CD8-positive, alpha-beta memory T cell (primary cell): ENCODE measurements around the gene CDK4. TPM values are rescaled to one million over a fixed set of nuclear protein-coding genes. Genes with fewer than 3 reads are reported as not detected.

ENCODE experiments used
- CTCF ChIA-PET: fragments of 350-600 bp; sonication (Branson Sonifier 250); formaldehyde crosslinking; loops from one replicate; lab custom pipeline; 2021; ENCODE audit warnings: antibody characterized with exemption; lab: Charles Lee
- POLR2A ChIA-PET: fragments of 350-600 bp; sonication (Branson Sonifier 250); formaldehyde crosslinking; loops from one replicate; lab custom pipeline; 2021; ENCODE audit warnings: antibody characterized with exemption; lab: Charles Lee
- DNase-seq, 5 donors: peaks; one replicate each; pipeline versions ENCODE4 v3.0.0 to v3.0.0-alpha.2; 2020 to 2022; ENCODE audit warnings: mixed read lengths in 1 of 5
- H3K27ac ChIP-seq: one replicate; pipeline ENCODE4 v1.7.0; 2013; ENCODE audit warnings: low read depth, mild to moderate bottlenecking, low read length, moderate library complexity
- H3K27me3 ChIP-seq: 2 replicates; pipeline ENCODE4 v1.7.0; 2013; ENCODE audit warnings: low read length, mild to moderate bottlenecking; ENCODE audit not compliant: insufficient read depth, poor library complexity, severe bottlenecking
- H3K36me3 ChIP-seq: 2 replicates; pipeline ENCODE4 v1.7.0; 2013; ENCODE audit warnings: mild to moderate bottlenecking, low read length, moderate library complexity; ENCODE audit not compliant: insufficient read depth
- H3K4me1 ChIP-seq: 2 replicates; pipeline ENCODE4 v1.7.0; 2013; ENCODE audit warnings: mild to moderate bottlenecking, low read length, moderate library complexity; ENCODE audit not compliant: insufficient read depth
- H3K4me3 ChIP-seq: 2 replicates; pipeline ENCODE4 v1.7.0; 2013; ENCODE audit warnings: mild to moderate bottlenecking, low read length
- H3K9me3 ChIP-seq: 2 replicates; pipeline ENCODE4 v1.7.0; 2013; ENCODE audit warnings: mild to moderate bottlenecking, low read length
- H3K27ac Mint-ChIP-seq, 8 donors: one replicate each; pipeline ENCODE4 v1.8.0; 2020 to 2021; ENCODE audit warnings: mixed read lengths in 8 of 8, mild to moderate bottlenecking in 6 of 8, inconsistent platforms in 3 of 8, moderate library complexity in 3 of 8
- H3K27me3 Mint-ChIP-seq, 2 donors: one replicate each; pipeline ENCODE4 v1.8.0; 2020 to 2021; ENCODE audit warnings: mixed read lengths in 2 of 2, mild to moderate bottlenecking in 1 of 2, moderate library complexity in 1 of 2
- H3K36me3 Mint-ChIP-seq, 3 donors: one replicate each; pipeline ENCODE4 v1.8.0; 2020 to 2021; ENCODE audit warnings: mixed read lengths in 3 of 3, inconsistent platforms in 1 of 3, mild to moderate bottlenecking in 1 of 3
- H3K4me1 Mint-ChIP-seq, 3 donors: one replicate each; pipeline ENCODE4 v1.8.0; 2020 to 2021; ENCODE audit warnings: mixed read lengths in 3 of 3, inconsistent platforms in 1 of 3, mild to moderate bottlenecking in 1 of 3
- H3K4me3 Mint-ChIP-seq, 7 donors: one replicate each; pipeline ENCODE4 v1.8.0; 2020 to 2021; ENCODE audit warnings: mixed read lengths in 7 of 7, mild to moderate bottlenecking in 6 of 7, moderate library complexity in 4 of 7, inconsistent platforms in 2 of 7
- H3K9me3 Mint-ChIP-seq, 5 donors: one replicate each; pipeline ENCODE4 v1.8.0; 2020 to 2022; ENCODE audit warnings: mixed read lengths in 5 of 5, mild to moderate bottlenecking in 3 of 5, moderate library complexity in 2 of 5, inconsistent platforms in 1 of 5
- polyA plus RNA-seq: library from polyadenylated mRNA; unstranded; fragments of 300-500 nt; fragmentation: Illumina TruSeq; gene quantifications from one replicate; pipeline ENCODE4 v1.2.3, GENCODE V29; 2021
- total RNA-seq, 2 experiments: library from RNA; stranded (reverse); gene quantifications; one replicate each; pipeline ENCODE4 v1.2.3, GENCODE V29; 2021

The CDK4 gene
- total and polyA plus RNA-seq, 3 experiments from 2014 or later: 76.0 to 304 (median 268) TPM

GRCh38 chr12:57766464-57767304 lies 14.6 kb upstream of the CDK4 start, which contains the start of gene CYP27B1:
Gene CYP27B1, minus strand, starts transcription at chr12:57767078. Its CDS starts 37 bp downstream, at chr12:57767041.
- Histone ChIP-seq H3K9me3 (no peaks in the 10 kb centered on the region), H3K4me3 (peak within 1 kb of the TSS; percentile 70), H3K27me3 (peaks cover 18% of the 10 kb centered on the region), H3K27ac (no peak within 1 kb of the TSS), H3K4me1 (peaks cover 29% of the 10 kb centered on the region), H3K36me3 (no peaks in the 10 kb centered on the region)
- H3K27me3 Mint-ChIP-seq: peaks cover 30 to 33% of the 10 kb centered on the region in 2 donors
- H3K36me3 Mint-ChIP-seq: peaks cover 0 to 12% (median 10%) of the 10 kb centered on the region in 3 donors
- peak within 1 kb of the TSS in 3 of 8 donors; percentile 13 to 86 (median 44) for H3K27ac Mint-ChIP-seq
- H3K4me1 Mint-ChIP-seq: peaks cover 30 to 39% (median 32%) of the 10 kb centered on the region in 3 donors
- no peak for DNase-seq
- peaks cover 0 to 6% (median 0%) of the 10 kb centered on the region in 5 donors for H3K9me3 Mint-ChIP-seq
- ChIA-PET POLR2A (interaction anchor here (0.5 to 1.8 kb wide), 2 partner anchors 12 to 50 kb away, joined by 11 to 12 read pairs; partner anchors contain the start of gene MARCHF9), CTCF (interaction anchor here (2.4 to 4.8 kb wide), 3 partner anchors 11 to 15 kb away, joined by 8 to 37 read pairs (median 10); partner anchors contain the start of gene MARCHF9)
- H3K4me3 Mint-ChIP-seq: peak within 1 kb of the TSS; percentile 83 to 90 (median 85)

GRCh38 chr12:57765698-57766463 lies 13.8 kb upstream of the CDK4 start:
- Histone ChIP-seq H3K27me3 (peaks cover 18% of the 10 kb centered on the region), H3K9me3 (no peaks in the 10 kb centered on the region), H3K36me3 (peaks cover under 1% of the 10 kb centered on the region), H3K27ac (no peak overlapping the region), H3K4me1 (peaks cover 24% of the 10 kb centered on the region), H3K4me3 (peak overlapping the region; percentile 70)
- no peak for DNase-seq
- peaks cover 30 to 33% of the 10 kb centered on the region in 2 donors for H3K27me3 Mint-ChIP-seq
- H3K36me3 Mint-ChIP-seq: peaks cover 0 to 14% (median 10%) of the 10 kb centered on the region in 3 donors
- H3K9me3 Mint-ChIP-seq: peaks cover 0 to 6% (median 0%) of the 10 kb centered on the region in 5 donors
- CTCF ChIA-PET: interaction anchor here (1.3 to 4.8 kb wide), 4 partner anchors 10 to 138 kb away, joined by 5 to 37 read pairs (median 9); partner anchors contain the start of gene MARCHF9
- peak overlapping the region in 4 of 8 donors; percentile 13 to 86 (median 57) for H3K27ac Mint-ChIP-seq
- POLR2A ChIA-PET: interaction anchor here (0.5 to 1.8 kb wide), 2 partner anchors 11 to 50 kb away, joined by 11 to 12 read pairs; partner anchors contain the start of gene MARCHF9
- peaks cover 24 to 31% (median 24%) of the 10 kb centered on the region in 3 donors for H3K4me1 Mint-ChIP-seq
- H3K4me3 Mint-ChIP-seq: peak overlapping the region; percentile 83 to 90 (median 85)

- Histone ChIP-seq H3K27me3 (peaks cover 18% of the 10 kb centered on the region), H3K9me3 (no peaks in the 10 kb centered on the region), H3K4me1 (peaks cover 24% of the 10 kb centered on the region), H3K4me3 (peak overlapping the region; percentile 70), H3K27ac (no peak overlapping the region), H3K36me3 (peaks cover 4% of the 10 kb centered on the region)
- ChIA-PET POLR2A (no interaction called here), CTCF (interaction anchor here (0.8 to 4.8 kb wide), 9 partner anchors 9 to 139 kb away, joined by 3 to 37 read pairs (median 4); partner anchors contain the start of genes MARCHF9 and TSFM)
- H3K36me3 Mint-ChIP-seq: peaks cover 0 to 15% (median 10%) of the 10 kb centered on the region in 3 donors
- peak overlapping the region; percentile 83 to 90 (median 85) for H3K4me3 Mint-ChIP-seq
- H3K27me3 Mint-ChIP-seq: peaks cover 30 to 33% of the 10 kb centered on the region in 2 donors
- H3K27ac Mint-ChIP-seq: peak overlapping the region in 4 of 8 donors; percentile 29 to 95 (median 82)
- peaks cover 0 to 6% (median 0%) of the 10 kb centered on the region in 5 donors for H3K9me3 Mint-ChIP-seq
- H3K4me1 Mint-ChIP-seq: peaks cover 19 to 30% (median 21%) of the 10 kb centered on the region in 3 donors
- peak in 4 of 5 donors; percentile 32 to 67 (median 41) for DNase-seq
These were observed 13.0 kb upstream of the CDK4 start for GRCh38 chr12:57765003-57765697.

GRCh38 chr12:57764662-57765002 lies 12.5 kb upstream of the CDK4 start:
- ChIA-PET CTCF (interaction anchor here (0.8 to 4.8 kb wide), 9 partner anchors 8 to 140 kb away, joined by 3 to 37 read pairs (median 4); partner anchors contain the start of genes MARCHF9 and TSFM), POLR2A (no interaction called here)
- H3K9me3 ChIP-seq: no peaks in the 10 kb centered on the region
- H3K4me1 ChIP-seq: peaks cover 24% of the 10 kb centered on the region
- peak overlapping the region; percentile 70 for H3K4me3 ChIP-seq
- Mint-ChIP-seq H3K27ac (peak overlapping the region in 1 of 8 donors; percentile 3), H3K4me3 (peak overlapping the region; percentile 83 to 90 (median 85)), H3K4me1 (peaks cover 24 to 36% (median 26%) of the 10 kb centered on the region in 3 donors), H3K36me3 (peaks cover under 1 to 16% (median 6%) of the 10 kb centered on the region in 3 donors), H3K27me3 (peaks cover 30 to 33% of the 10 kb centered on the region in 2 donors), H3K9me3 (peaks cover 0 to 6% (median 0%) of the 10 kb centered on the region in 5 donors)
- DNase-seq: no peak
- H3K27me3 ChIP-seq: peaks cover 18% of the 10 kb centered on the region
- no peak overlapping the region for H3K27ac ChIP-seq
- H3K36me3 ChIP-seq: peaks cover 4% of the 10 kb centered on the region

- POLR2A ChIA-PET: no interaction called here
These were observed 12.0 kb upstream of the CDK4 start for GRCh38 chr12:57763881-57764661.

GRCh38 chr12:57762463-57762862 lies 10.4 kb upstream of the CDK4 start:
- ChIA-PET POLR2A (no interaction called here), CTCF (interaction anchor here (0.8 to 1.2 kb wide), 2 partner anchors 10 to 19 kb away, joined by 3 read pairs; partner anchors contain the start of genes EEF1AKMT3 and METTL1)
- peak overlapping the region in 2 of 7 donors; percentile 8 to 42 for H3K4me3 Mint-ChIP-seq
- Histone ChIP-seq H3K27ac (no peak overlapping the region), H3K36me3 (peaks cover 15% of the 10 kb centered on the region), H3K9me3 (no peaks in the 10 kb centered on the region), H3K4me3 (no peak overlapping the region), H3K27me3 (peaks cover 18% of the 10 kb centered on the region), H3K4me1 (peaks cover 24% of the 10 kb centered on the region)
- peaks cover 1 to 26% (median 4%) of the 10 kb centered on the region in 3 donors for H3K36me3 Mint-ChIP-seq
- H3K9me3 Mint-ChIP-seq: peaks cover 0 to 6% (median 0%) of the 10 kb centered on the region in 5 donors
- DNase-seq: no peak
- H3K4me1 Mint-ChIP-seq: peaks cover 30 to 46% (median 33%) of the 10 kb centered on the region in 3 donors
- H3K27ac Mint-ChIP-seq: no peak overlapping the region
- peaks cover 29 to 33% of the 10 kb centered on the region in 2 donors for H3K27me3 Mint-ChIP-seq

More at GRCh38 chr12:57763881-57764661, 12.0 kb upstream of the CDK4 start:
- no peak for DNase-seq
- Mint-ChIP-seq H3K4me1 (peaks cover 29 to 41% (median 31%) of the 10 kb centered on the region in 3 donors), H3K27me3 (peaks cover 30 to 33% of the 10 kb centered on the region in 2 donors), H3K27ac (peak overlapping the region in 4 of 8 donors; percentile 18 to 77 (median 64)), H3K36me3 (peaks cover 4 to 19% (median 6%) of the 10 kb centered on the region in 3 donors), H3K9me3 (peaks cover 0 to 6% (median 0%) of the 10 kb centered on the region in 5 donors), H3K4me3 (peak overlapping the region; percentile 83 to 90 (median 85))
- Histone ChIP-seq H3K36me3 (peaks cover 4% of the 10 kb centered on the region), H3K4me1 (peaks cover 24% of the 10 kb centered on the region), H3K27me3 (peaks cover 18% of the 10 kb centered on the region), H3K4me3 (peak overlapping the region; percentile 70), H3K9me3 (no peaks in the 10 kb centered on the region), H3K27ac (no peak overlapping the region)
- CTCF ChIA-PET: interaction anchor here (0.8 to 4.8 kb wide), 9 partner anchors 8 to 140 kb away, joined by 3 to 37 read pairs (median 4); partner anchors contain the start of genes MARCHF9 and TSFM
